NOMO-1 treated with DMSO at 0.1 percent for 48 hours (cell line): ENCODE data around the gene SDHAF1.
"Not testable (repeated sequence)": the region's sequence is repeated elsewhere in the genome, so short reads cannot be mapped to it uniquely, and the experiment has no call there.

Experiments used
- DNase-seq: peaks from one replicate; lab custom pipeline; 2025; ENCODE audit not compliant: unreplicated experiment; lab: John Stamatoyannopoulos, UW

The SDHAF1 gene

DNA sequence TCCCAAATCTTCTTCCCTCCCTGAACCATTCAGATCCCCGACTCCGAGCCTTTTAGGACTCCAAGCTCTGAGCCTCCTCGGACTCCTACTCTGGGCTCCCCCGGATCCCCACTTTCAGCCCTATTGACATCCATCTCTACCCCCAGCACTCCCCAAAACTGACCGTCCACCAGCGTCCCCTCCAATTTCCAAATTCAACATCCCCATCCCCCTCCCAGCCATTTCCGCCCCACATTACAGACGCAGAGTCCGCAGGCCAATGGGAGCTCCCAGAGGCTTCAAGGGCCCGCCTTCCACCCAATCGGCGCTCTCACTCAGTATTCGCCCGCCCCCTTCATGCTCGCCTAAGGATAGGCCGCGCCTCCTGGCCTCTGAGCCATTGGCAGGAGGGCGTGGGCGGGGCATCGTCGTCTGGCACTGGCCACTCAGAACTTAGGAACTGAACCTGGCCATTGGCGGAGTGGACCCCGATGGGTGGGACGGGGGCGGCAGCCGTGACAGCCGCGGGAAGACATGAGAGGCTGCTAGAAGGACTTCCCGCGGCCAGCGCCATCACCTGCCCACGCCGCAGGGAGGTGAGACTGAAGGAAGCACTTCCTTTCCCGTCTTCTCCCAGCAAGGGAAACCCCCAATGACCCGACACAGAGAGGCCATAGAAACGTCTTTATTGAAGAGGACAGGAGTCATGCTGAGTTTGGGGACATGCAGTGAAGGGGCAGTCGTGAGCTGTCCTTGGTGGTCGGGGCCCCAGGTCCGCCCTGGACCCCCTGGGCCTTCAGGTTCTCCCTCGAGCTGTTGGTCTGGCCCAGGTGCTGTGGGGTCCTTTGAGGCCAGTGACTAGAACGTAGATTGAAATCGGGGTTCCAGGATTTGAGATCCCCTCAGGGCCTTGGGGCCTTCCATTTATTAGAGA is 19.3 kb downstream of the SDHAF1 start, which contains the start of gene ALKBH6:
ALKBH6 (minus strand) TSS at position 202 of the 913 bp plus-strand sequence. CDS start 816 bp downstream, outside the sequence.
- peak; percentile 100 for DNase-seq

DNA sequence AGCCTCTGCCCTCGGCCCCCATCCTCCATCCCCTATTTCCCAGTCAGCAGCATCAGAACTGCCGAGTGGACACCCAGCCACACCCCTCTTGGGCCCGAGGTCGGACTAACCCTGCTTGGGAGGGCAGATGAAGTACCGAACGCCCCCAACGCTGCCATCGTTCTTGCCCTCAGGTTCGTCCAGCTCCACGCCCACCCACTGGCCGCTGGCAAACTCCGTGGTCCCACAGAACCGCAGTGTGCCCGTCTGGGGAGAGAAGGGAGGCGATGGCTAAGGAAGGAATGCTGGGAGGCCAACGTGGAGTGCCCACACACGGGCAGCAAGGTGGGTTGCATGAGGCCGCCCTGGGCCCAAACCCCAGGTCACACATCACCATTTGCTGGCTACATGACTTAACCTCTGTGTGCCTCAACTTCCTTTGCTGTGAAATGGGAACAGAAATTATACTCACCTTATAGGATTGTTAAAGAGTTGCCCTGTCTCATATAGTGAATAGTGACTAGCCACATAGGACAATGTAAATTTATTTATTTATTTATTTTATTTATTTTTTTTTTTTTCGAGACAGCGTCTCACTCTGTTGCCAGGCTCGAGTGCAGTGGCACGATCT is 24.2 kb downstream of the SDHAF1 start:
- DNase-seq, result no peak

DNA sequence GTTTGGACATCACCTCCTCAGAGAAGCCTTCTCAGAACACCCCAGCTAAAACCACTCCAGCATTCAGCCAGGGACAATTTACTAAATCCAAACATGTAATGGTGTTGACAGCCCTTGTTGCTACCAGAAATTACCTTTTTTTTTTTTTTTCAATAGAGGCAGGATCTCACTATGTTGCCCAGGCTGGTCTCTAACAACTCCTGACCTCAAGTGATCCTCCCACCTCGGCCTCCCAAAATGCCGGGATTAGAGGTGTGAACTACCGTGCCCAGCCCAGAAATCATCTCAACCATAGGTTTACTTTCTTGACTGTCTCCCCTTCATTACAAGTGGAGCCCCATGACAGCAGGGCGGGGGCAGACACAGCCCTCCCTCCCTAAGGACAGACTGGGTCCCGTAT is 28.4 kb downstream of the SDHAF1 start:
- DNase-seq, result no peak

DNA sequence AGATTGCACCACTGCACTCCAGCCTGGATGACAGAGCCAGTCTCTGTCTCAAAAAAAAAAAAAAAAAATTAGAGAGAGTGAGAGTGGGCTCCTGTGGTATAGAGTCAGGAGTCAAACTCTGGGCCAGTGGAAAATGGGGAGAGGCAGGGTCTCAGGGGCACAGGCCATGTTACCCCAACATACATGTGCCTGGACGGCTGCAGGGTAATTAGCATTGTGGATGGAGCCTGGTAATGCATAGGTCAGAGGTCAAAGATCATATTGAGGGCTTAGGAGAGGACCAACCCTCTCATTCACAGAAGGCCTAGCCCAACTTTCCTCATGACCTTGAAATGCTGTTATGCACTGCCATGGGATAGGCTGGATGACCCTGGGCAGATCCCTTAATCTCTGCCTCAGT is 30.6 kb downstream of the SDHAF1 start:
- DNase-seq, result no peak

DNA sequence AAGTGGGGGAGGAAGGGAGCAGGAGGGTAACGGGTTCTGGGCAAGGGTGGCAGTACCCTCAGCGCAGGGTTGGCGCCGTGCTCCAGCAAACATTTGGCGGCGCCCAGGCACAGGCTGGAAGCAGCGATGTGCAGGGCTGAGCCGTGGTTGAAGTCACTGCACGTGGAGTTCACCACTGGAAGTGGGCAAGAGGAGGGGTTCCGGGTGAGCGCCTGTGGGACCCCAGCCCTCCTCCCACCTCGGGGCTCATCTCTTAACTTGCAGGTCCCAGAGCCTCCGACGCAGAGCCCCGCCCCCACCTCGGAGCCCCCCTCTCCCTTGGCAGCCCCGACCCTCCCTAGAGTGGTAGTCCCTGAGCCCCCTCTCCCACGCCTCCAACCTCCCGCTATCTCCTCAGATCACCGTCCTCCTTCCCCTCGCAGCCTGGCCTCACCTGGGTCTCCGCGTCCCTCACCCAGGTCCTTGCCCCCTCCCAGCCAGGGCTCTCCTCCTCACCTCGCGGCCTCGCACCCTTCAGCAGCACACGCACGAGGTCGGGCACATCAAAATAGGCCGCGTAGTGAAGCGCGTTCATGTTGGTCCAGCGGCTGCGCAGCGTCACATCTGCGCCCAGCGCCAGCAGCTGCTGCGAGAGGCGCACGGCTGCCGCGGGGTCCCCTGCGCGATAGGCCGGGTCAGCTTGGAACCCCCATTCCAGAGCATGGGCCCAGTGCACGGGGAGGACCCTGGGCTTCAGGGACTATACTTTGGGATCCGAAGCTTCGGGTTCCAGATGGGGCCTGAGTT is 31.3 kb downstream of the SDHAF1 start:
- no peak for DNase-seq

DNA sequence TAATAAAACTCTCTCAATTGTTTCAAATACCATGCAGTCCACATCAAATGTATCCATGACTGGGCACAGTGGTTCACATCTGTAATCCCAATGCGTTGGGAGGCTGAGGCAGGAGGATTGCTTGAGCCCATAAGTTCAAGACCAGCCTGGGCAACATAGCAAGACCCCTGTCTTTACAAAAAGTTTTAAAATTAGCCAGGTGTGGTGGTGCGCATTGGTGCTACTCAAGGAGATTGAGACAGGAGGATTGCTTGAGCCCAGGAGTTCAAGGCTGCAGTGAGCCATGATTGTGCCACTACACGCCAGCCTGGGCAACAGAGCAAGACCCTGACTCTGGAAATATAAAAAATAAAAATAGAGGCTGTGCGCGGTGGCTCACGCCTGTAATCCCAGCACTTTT is 32.7 kb downstream of the SDHAF1 start:
- no peak for DNase-seq

DNA sequence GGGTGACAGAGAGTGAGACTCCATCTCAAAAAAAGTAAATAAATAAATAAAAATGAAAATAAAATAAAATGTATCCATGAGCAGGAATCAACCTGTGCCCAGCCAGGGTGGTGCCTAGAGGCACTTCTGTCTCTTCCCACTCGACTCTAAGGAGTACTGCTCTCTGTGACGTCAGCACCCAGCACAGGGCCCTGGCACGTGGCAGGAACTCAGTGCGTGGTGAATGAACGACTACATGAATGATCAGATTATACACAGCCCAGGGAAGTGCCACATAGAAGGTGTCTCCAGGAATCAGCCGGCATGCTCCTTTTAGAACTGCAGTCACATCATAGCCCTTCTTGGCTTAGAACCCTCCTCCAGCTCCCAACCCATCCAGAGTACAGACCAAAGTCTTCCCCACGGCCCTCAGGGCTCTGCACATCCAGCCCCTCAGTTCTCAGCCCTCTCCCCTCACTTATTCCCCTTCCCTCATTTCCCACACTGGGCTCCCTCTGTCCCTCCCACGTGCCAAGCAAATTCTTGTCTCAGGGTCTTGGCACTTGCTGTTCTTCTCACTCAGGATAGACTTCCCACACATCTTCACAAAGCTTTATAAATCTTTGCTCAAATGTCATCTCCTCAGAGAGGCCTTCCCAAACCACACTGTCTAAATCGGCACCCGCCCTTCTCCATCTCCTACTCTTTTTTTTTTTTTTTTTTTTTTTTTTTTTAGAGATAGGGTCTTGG is 33.5 kb downstream of the SDHAF1 start:
- DNase-seq, result no peak

DNA sequence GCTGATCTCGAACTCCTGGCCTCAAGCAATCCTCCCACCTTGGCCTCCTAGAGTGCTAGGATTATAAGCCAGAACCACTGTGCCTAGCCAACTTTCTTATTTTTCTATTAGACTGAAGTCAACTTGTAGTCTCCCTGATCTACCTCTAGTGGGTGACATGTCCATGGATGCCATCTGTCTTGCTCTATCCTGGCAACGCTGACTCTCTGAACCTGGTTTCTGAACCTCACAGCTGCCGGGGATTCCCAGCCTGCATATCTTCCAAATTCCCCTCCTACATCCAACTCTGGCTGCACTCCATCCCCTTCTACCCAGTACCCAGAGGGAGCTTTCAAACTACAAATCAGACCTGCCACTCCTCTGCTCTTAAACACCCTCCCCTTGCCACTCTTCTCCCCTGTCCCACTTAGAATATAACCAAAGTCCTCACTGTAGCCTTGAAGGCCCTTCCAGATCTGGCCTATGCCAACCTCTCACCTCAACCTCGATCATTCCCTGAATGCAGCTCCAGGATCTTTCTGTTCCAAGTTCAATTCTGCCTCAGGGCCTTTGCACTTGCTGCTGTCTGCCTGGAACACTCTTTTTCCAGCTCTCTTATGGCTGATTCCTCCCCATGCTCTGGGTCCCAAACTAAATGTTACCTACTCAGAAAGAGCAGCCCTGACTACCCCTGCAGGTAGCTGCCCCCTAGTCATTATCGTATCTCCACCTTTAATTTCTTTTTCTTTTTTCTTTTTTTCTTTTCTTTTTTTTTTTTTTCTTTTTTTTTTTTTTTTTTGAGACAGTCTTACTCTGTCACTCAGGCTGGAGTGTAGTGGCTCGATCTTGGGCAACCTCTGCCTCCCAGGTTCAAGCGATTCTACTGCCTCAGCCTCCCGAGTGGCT is 35.5 kb downstream of the SDHAF1 start:
- DNase-seq, result no peak

DNA sequence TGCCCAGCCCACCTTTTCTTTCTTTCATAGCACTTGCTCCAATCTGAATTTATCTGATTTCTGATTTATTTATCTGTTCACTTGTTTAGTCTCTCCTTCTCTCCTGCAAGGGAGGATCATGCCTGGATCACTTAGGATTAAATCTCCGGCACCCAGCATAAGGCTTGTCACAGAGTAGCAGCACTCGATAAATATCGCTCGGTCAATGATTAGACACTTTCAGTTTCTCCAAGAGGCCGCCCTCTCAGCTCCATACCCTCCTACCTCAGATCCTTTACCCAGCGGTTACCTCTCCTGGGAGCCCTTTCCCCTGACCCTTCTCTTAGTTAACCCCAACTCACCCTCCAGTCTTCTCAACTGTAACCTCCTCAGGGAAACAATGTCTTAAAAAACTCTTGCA is 36.3 kb downstream of the SDHAF1 start:
- DNase-seq, result no peak

DNA sequence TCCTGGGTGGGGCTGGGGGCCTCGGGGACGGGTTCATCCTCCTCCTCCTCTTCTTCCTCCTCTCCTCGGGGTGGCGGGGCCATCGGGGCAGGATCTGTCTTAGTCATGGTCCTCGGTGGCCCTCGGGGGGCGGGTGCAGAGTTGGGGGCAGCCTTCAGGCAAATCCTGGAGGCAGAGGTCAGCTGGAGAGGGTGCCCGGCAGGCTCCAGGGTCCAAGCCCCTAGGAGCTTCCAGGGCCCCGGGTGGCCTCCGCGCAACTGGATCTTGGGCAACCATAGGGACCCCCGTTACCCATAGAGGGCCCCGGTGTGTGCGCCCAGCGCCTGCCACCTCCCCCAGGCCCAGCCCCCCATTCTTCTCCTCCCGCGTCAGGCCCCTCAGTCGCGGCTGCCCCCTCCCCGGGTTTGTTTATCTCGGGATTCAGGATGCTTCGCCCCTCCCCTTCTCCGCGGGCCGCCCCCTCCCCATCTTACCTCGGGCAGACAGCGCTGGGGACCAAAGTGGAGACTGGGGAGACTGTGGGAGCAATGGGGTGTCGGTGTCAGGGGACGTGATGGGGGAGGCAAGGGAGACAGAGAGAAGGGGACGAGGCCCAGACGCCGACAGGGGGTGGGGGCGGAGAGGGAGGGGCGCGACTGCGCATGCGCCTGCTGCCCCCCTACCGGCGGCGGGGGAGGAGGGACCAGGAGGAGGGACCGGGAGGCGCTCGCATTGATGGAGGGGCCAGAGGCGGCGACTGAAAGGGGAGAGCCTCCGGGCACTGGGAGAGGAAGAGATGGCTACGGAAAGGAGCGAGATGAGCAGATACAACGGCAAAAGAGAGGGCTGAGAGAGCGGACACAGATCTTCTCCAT is 37.5 kb downstream of the SDHAF1 start, which contains the start of gene CLIP3:
CLIP3 (minus strand) TSS at position 623 of the 854 bp plus-strand sequence; CDS start at position 107, 516 bp downstream.
- no peak for DNase-seq

DNA sequence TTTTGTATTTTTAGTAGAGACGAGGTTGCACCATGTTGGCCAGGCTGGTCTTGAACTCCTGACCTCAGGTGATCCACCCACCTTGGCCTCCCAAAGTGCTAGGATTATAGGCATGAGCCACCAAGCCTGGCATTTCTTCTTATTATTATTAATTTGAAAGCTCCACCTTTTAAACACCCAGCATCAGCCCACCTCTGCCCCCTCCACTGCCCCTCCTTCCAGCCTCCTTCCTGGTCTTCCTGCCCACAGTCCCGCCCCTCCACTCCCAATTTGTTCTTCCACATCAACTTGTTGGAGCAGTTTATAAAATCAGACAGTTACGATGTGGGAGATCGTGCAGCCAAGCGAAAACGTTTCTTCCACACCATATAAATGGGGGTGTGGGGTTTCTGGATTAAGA is 45.5 kb downstream of the SDHAF1 start:
- DNase-seq, result no peak

DNA sequence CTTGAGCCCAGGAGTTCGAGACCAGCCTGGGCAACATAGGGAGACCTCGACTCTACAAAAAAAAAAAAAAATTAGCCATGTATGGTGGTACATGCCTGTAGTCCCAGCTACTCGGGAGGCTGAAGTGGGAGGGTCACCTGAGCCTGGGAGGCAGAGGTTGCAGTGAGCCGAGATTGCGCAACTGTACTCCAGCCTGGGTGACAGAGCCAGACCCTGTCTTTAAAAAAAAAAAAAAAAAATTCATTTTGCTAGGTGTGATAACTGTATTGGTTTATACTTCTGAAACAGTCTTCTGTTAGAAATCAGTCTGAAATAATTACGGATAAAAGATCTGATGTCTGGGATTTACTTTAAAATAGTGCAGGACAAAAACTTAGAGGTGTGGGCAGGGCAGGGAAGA is 46.1 kb downstream of the SDHAF1 start:
- not testable (repeated sequence) for DNase-seq

DNA sequence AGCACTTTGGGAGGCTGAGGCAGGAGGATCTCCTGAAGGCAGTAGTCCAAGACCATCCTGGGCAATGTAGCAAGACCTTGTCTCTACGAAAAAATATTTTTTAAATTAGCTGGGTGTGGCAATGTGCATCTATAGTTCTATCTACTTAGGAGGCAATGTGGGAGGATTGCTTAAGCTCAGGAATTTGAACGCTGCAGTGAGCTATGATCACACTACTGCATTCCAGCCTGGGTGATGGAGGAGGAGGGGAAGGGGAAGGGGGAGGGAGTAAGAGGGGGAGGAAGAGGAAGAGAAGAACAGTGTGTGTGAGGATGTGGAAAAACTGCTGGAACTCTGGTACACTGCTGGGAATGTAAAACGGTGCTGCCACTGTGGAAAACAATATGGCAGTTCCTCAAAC is 46.8 kb downstream of the SDHAF1 start:
- no peak for DNase-seq

DNA sequence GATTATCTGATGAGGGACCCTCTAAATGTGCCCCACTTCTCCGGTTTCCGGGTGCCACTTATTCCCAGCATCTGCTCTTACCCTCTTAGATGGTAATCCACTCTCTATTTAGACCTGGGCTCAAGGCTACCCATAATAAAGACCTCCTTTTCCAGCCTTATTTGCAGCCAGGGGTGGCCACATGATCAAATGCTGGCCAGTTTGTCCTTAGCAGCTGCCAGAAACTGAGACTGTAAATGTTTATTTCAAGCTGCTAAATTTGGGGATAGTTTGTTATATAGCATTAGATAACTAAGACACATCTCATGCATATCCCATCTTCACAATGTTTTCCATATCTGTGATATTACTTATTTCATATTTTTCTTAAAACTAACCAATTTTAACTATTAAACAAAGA is 49.0 kb downstream of the SDHAF1 start:
- DNase-seq, result no peak
